Measurements from ENCODE around the gene GARRE1. TPM values are rescaled to one million over a fixed set of nuclear protein-coding genes. Genes with fewer than 3 reads are reported as not detected.
"Not testable (repeated sequence)": the region's sequence is repeated elsewhere in the genome, so short reads cannot be mapped to it uniquely, and the experiment has no call there.

Gene GARRE1
- total RNA-seq (2014; rRNA removed; shearing (Covaris generic); ENCODE audit: low replicate concordance): 4.8 and 7.4 TPM in 2 replicates

- in situ Hi-C loops (cut with HindIII; ENCODE audit: low pct_unique_long_range_greater_than_20kb, low sequenced_read_pairs): no loop called here
- peak; percentile 62 for DNase-seq (ENCODE audit: low read depth)
Measured at GRCh38 chr19:34254046-34254697, at the start of gene GARRE1. TSS of gene GARRE1 (plus strand) at chr19:34254554. CDS start at chr19:34300474, 45,920 bp downstream.

GRCh38 chr19:34205324-34205723, 49.0 kb upstream of the GARRE1 start:
- in situ Hi-C loops (cut with HindIII; ENCODE audit: low pct_unique_long_range_greater_than_20kb, low sequenced_read_pairs): not testable (repeated sequence)

GRCh38 chr19:34208291-34208884, 46.0 kb upstream of the GARRE1 start:
- DNase-seq (ENCODE audit: low read depth): no peak
- in situ Hi-C loops (cut with HindIII; ENCODE audit: low pct_unique_long_range_greater_than_20kb, low sequenced_read_pairs): no loop called here

More at GRCh38 chr19:34205324-34205723, 49.0 kb upstream of the GARRE1 start:
- not testable (repeated sequence) for DNase-seq (ENCODE audit: low read depth)

GRCh38 chr19:34209726-34210125, 44.6 kb upstream of the GARRE1 start:
- in situ Hi-C loops (cut with HindIII; ENCODE audit: low pct_unique_long_range_greater_than_20kb, low sequenced_read_pairs): no loop called here
- DNase-seq (ENCODE audit: low read depth): no peak

GRCh38 chr19:34213283-34213682, 41.1 kb upstream of the GARRE1 start:
- in situ Hi-C loops (cut with HindIII; ENCODE audit: low pct_unique_long_range_greater_than_20kb, low sequenced_read_pairs): no loop called here
- no peak for DNase-seq (ENCODE audit: low read depth)

- in situ Hi-C loops (cut with HindIII; ENCODE audit: low pct_unique_long_range_greater_than_20kb, low sequenced_read_pairs): no loop called here
- no peak for DNase-seq (ENCODE audit: low read depth)
Measured at GRCh38 chr19:34214040-34214439, 40.3 kb upstream of the GARRE1 start.

- DNase-seq (ENCODE audit: low read depth): no peak
- in situ Hi-C loops (cut with HindIII; ENCODE audit: low pct_unique_long_range_greater_than_20kb, low sequenced_read_pairs): no loop called here
Measured at GRCh38 chr19:34215006-34215665, 39.2 kb upstream of the GARRE1 start.

GRCh38 chr19:34215666-34216038, 38.7 kb upstream of the GARRE1 start:
- in situ Hi-C loops (cut with HindIII; ENCODE audit: low pct_unique_long_range_greater_than_20kb, low sequenced_read_pairs): no loop called here
- no peak for DNase-seq (ENCODE audit: low read depth)

- DNase-seq (ENCODE audit: low read depth); in situ Hi-C loops (cut with HindIII; ENCODE audit: low pct_unique_long_range_greater_than_20kb, low sequenced_read_pairs): not testable (repeated sequence)
Measured at GRCh38 chr19:34216745-34217219, 37.6 kb upstream of the GARRE1 start.

- in situ Hi-C loops (cut with HindIII; ENCODE audit: low pct_unique_long_range_greater_than_20kb, low sequenced_read_pairs): no loop called here
Measured at GRCh38 chr19:34217952-34218817, 36.2 kb upstream of the GARRE1 start.

GRCh38 chr19:34218818-34219164, 35.6 kb upstream of the GARRE1 start:
- in situ Hi-C loops (cut with HindIII; ENCODE audit: low pct_unique_long_range_greater_than_20kb, low sequenced_read_pairs): no loop called here
- DNase-seq (ENCODE audit: low read depth): no peak

More at GRCh38 chr19:34217952-34218817, 36.2 kb upstream of the GARRE1 start:
- peak; percentile 91 for DNase-seq (ENCODE audit: low read depth)

- peak; percentile 54 for DNase-seq (ENCODE audit: low read depth)
- in situ Hi-C loops (cut with HindIII; ENCODE audit: low pct_unique_long_range_greater_than_20kb, low sequenced_read_pairs): no loop called here
Measured at GRCh38 chr19:34220472-34221063, 33.8 kb upstream of the GARRE1 start.

- in situ Hi-C loops (cut with HindIII; ENCODE audit: low pct_unique_long_range_greater_than_20kb, low sequenced_read_pairs): no loop called here
- DNase-seq (ENCODE audit: low read depth): no peak
Measured at GRCh38 chr19:34222386-34222785, 32.0 kb upstream of the GARRE1 start.

- DNase-seq (ENCODE audit: low read depth): peak; percentile 35
- in situ Hi-C loops (cut with HindIII; ENCODE audit: low pct_unique_long_range_greater_than_20kb, low sequenced_read_pairs): no loop called here
Measured at GRCh38 chr19:34224996-34225658, 29.2 kb upstream of the GARRE1 start.

GRCh38 chr19:34225659-34226015, 28.7 kb upstream of the GARRE1 start:
- DNase-seq (ENCODE audit: low read depth): no peak
- in situ Hi-C loops (cut with HindIII; ENCODE audit: low pct_unique_long_range_greater_than_20kb, low sequenced_read_pairs): no loop called here

- DNase-seq (ENCODE audit: low read depth): no peak
- in situ Hi-C loops (cut with HindIII; ENCODE audit: low pct_unique_long_range_greater_than_20kb, low sequenced_read_pairs): no loop called here
Measured at GRCh38 chr19:34226036-34226435, 28.3 kb upstream of the GARRE1 start.

GRCh38 chr19:34228347-34228746, 26.0 kb upstream of the GARRE1 start:
- DNase-seq (ENCODE audit: low read depth): no peak
- in situ Hi-C loops (cut with HindIII; ENCODE audit: low pct_unique_long_range_greater_than_20kb, low sequenced_read_pairs): no loop called here

GRCh38 chr19:34228762-34229161, 25.6 kb upstream of the GARRE1 start:
- in situ Hi-C loops (cut with HindIII; ENCODE audit: low pct_unique_long_range_greater_than_20kb, low sequenced_read_pairs): no loop called here
- DNase-seq (ENCODE audit: low read depth): no peak

Data from Caki2 (cell line).